GM23338 (cell line): ENCODE data around the gene LINGO4. TPM values are rescaled to one million over a fixed set of nuclear protein-coding genes. Genes with fewer than 3 reads are reported as not detected.

Experiments
- ATAC-seq: fragments of 200-7000 bp; cut with Tn5 transposase; 3 replicates; pipeline ENCODE4 v1.9.1; 2020
- DNase-seq: peaks from one replicate; pipeline ENCODE4 v3.0.0-alpha.2; 2015; ENCODE audit warnings: low spot score
- H2AFZ ChIP-seq: fragments of 200-600 bp; sonication (generic); 2 replicates; pipeline ENCODE4 v1.8.0; 2016; ENCODE audit warnings: antibody characterized with exemption, mild to moderate bottlenecking, moderate library complexity
- H3F3A ChIP-seq: fragments of 200-600 bp; sonication (generic); replicated peaks from 2 replicates; pipeline ENCODE4 v1.8.0; 2017; ENCODE audit warnings: antibody characterized with exemption, mixed run types, low read depth
- H3K27ac ChIP-seq: fragments of 200-600 bp; sonication (generic); 2 replicates; pipeline ENCODE4 v1.6.1; 2016; ENCODE audit warnings: low read depth
- H3K27me3 ChIP-seq: fragments of 200-600 bp; sonication (generic); 2 replicates; pipeline ENCODE4 v1.8.0; 2016; ENCODE audit warnings: mild to moderate bottlenecking, mixed run types, moderate library complexity; ENCODE audit not compliant: insufficient read depth
- H3K36me3 ChIP-seq: fragments of 200-600 bp; sonication (generic); 2 replicates; pipeline ENCODE4 v1.8.0; 2016; ENCODE audit warnings: mild to moderate bottlenecking; ENCODE audit not compliant: insufficient read depth
- H3K4me1 ChIP-seq: fragments of 200-600 bp; sonication (generic); 2 replicates; pipeline ENCODE4 v1.8.0; 2016; ENCODE audit warnings: mild to moderate bottlenecking, moderate library complexity; ENCODE audit not compliant: insufficient read depth
- H3K4me2 ChIP-seq: fragments of 200-600 bp; sonication (generic); 2 replicates; pipeline ENCODE4 v1.7.1; 2017; ENCODE audit warnings: mixed run types
- H3K4me3 ChIP-seq: fragments of 200-600 bp; sonication (generic); 2 replicates; pipeline ENCODE4 v1.6.1; 2016; ENCODE audit warnings: mixed run types
- H3K79me2 ChIP-seq: fragments of 200-600 bp; sonication (generic); replicated peaks from 2 replicates; pipeline ENCODE4 v1.8.0; 2017; ENCODE audit warnings: mild to moderate bottlenecking; ENCODE audit not compliant: insufficient read depth
- H3K9me2 ChIP-seq: fragments of 200-600 bp; sonication (generic); 2 replicates; pipeline ENCODE4 v1.8.0; 2017; ENCODE audit not compliant: insufficient read depth
- H4K20me1 ChIP-seq: fragments of 200-600 bp; sonication (generic); replicated peaks from 2 replicates; pipeline ENCODE4 v1.8.0; 2017; ENCODE audit warnings: mild to moderate bottlenecking; ENCODE audit not compliant: insufficient read depth
- H3K27ac Mint-ChIP-seq: 2 replicates; pipeline ENCODE4 v1.8.0; 2020; ENCODE audit warnings: inconsistent platforms, mild to moderate bottlenecking, moderate library complexity, mixed read lengths
- H3K27me3 Mint-ChIP-seq: 3 replicates; pipeline ENCODE4 v1.8.0; 2022; ENCODE audit warnings: low read depth, mild to moderate bottlenecking, moderate library complexity, mixed read lengths, inconsistent platforms; ENCODE audit not compliant: insufficient read depth, poor library complexity
- H3K36me3 Mint-ChIP-seq: 3 replicates; pipeline ENCODE4 v1.8.0; 2021; ENCODE audit warnings: low read depth, mild to moderate bottlenecking, inconsistent platforms, moderate library complexity, mixed read lengths
- H3K4me1 Mint-ChIP-seq: 3 replicates; pipeline ENCODE4 v1.8.0; 2020; ENCODE audit warnings: mild to moderate bottlenecking, inconsistent platforms, mixed read lengths
- H3K4me3 Mint-ChIP-seq: 3 replicates; pipeline ENCODE4 v1.8.0; 2021; ENCODE audit warnings: moderate library complexity, mild to moderate bottlenecking, inconsistent platforms, mixed read lengths
- H3K9me3 Mint-ChIP-seq: 3 replicates; pipeline ENCODE4 v1.8.0; 2020; ENCODE audit warnings: moderate library complexity, mild to moderate bottlenecking, inconsistent platforms, mixed read lengths
- CREB1 ChIP-seq: fragments of 250-450 bp; sonication (Bioruptor Pico); IDR thresholded peaks from 2 replicates; pipeline ENCODE4 v1.5.0; 2020; ENCODE audit warnings: low read depth, mild to moderate bottlenecking, moderate library complexity
- CTCF ChIP-seq, 2 experiments: fragments of 200-600 bp in 1 of 2; sonication (generic) in 1 of 2; conservative IDR thresholded peaks; 2 replicates each; pipeline versions ENCODE4 v1.5.1 to v1.6.1; 2016 to 2017; ENCODE audit warnings: antibody characterized with exemption in 2 of 2, low read depth in 2 of 2, mild to moderate bottlenecking in 2 of 2, moderate library complexity in 1 of 2
- ETS1 ChIP-seq: IDR thresholded peaks from 2 replicates; pipeline ENCODE4 v1.6.1; 2016; ENCODE audit warnings: antibody characterized with exemption
- EZH2 ChIP-seq: fragments of 200-600 bp; sonication (generic); IDR thresholded peaks from one replicate; pipeline ENCODE4 v1.8.0; 2017; ENCODE audit warnings: antibody characterized with exemption, mild to moderate bottlenecking, low read depth; ENCODE audit not compliant: unreplicated experiment
- EZH2phosphoT487 ChIP-seq: fragments of 200-600 bp; sonication (generic); IDR thresholded peaks from one replicate; pipeline ENCODE4 v1.8.1; 2018; ENCODE audit warnings: antibody characterized with exemption; ENCODE audit not compliant: unreplicated experiment
- NANOG ChIP-seq: IDR thresholded peaks from 2 replicates; pipeline ENCODE4 v1.6.1; 2016; ENCODE audit warnings: antibody characterized with exemption, borderline replicate concordance
- ZNF114 ChIP-seq: fragments of 250-450 bp; sonication (Bioruptor Pico); IDR thresholded peaks from 2 replicates; pipeline ENCODE4 v1.5.0; 2020; ENCODE audit warnings: mild to moderate bottlenecking, moderate library complexity
- ZNF331 ChIP-seq: fragments of 250-450 bp; sonication (Bioruptor Pico); IDR thresholded peaks from 2 replicates; pipeline ENCODE4 v1.5.0; 2020; ENCODE audit warnings: low read depth, mild to moderate bottlenecking, moderate library complexity
- polyA plus RNA-seq: library from polyadenylated mRNA; unstranded; fragments of >200 nt; fragmentation: Nextera tagmentation; extraction: Ambion mirVana; gene quantifications from 2 replicates; pipeline ENCODE4 v1.2.1, GENCODE V29; 2016
- total RNA-seq: library from RNA; depleted of rRNA; stranded (reverse); fragments of >200 nt; shearing (Covaris generic); gene quantifications from 2 replicates; pipeline ENCODE4 v1.2.3, GENCODE V29; 2014

Gene LINGO4
- total and polyA plus RNA-seq, 2 experiments from 2014 or later: not detected

- H3K4me2 ChIP-seq: no peak overlapping the region
Observed at GRCh38 chr1:151801846-151802245, 3.4 kb downstream of the LINGO4 start.

GRCh38 chr1:151801310-151801820 is 3.9 kb downstream of the LINGO4 start:
- Histone ChIP-seq H3K4me3 (no peak overlapping the region), H3K79me2 (no peaks in the 10 kb centered on the region), H3K9me2 (no peaks in the 10 kb centered on the region), H3K27me3 (no peaks in the 10 kb centered on the region), H4K20me1 (0 out of 2 replicates have a peak, but pooled peaks cover 2% of the 10 kb centered on the region), H3K27ac (no peak overlapping the region), H3K4me1 (0 out of 2 replicates have a peak, but pooled peaks cover 3% of the 10 kb centered on the region), H3F3A (no peaks in the 10 kb centered on the region), H2AFZ (no peak overlapping the region), H3K4me2 (no peak overlapping the region), H3K36me3 (no peaks in the 10 kb centered on the region)
- Mint-ChIP-seq H3K4me1 (peaks cover 14% of the 10 kb centered on the region), H3K27me3 (no peaks in the 10 kb centered on the region), H3K4me3 (no peak overlapping the region), H3K9me3 (no peaks in the 10 kb centered on the region), H3K27ac (no peak overlapping the region), H3K36me3 (no peaks in the 10 kb centered on the region)
- no peak for TF ChIP-seq ZNF331
- no peak for TF ChIP-seq NANOG
- no peak for TF ChIP-seq ZNF114 (CRISPR knock-in tag)
- TF ChIP-seq EZH2: no peak
- ATAC-seq (no peak), DNase-seq (no peak)

More at GRCh38 chr1:151801846-151802245, 3.4 kb downstream of the LINGO4 start:
- no peak overlapping the region for H3K4me3 Mint-ChIP-seq
- H4K20me1 ChIP-seq: 0 out of 2 replicates have a peak, but pooled peaks cover 2% of the 10 kb centered on the region
- H3F3A ChIP-seq: no peaks in the 10 kb centered on the region
- H3K9me2 ChIP-seq: no peaks in the 10 kb centered on the region
- no peaks in the 10 kb centered on the region for H3K27me3 ChIP-seq
- no peaks in the 10 kb centered on the region for H3K9me3 Mint-ChIP-seq
- ATAC-seq: no peak
- H2AFZ ChIP-seq: no peak overlapping the region
- H3K27ac ChIP-seq: no peak overlapping the region
- no peak overlapping the region for H3K4me3 ChIP-seq
- H3K4me1 ChIP-seq: 0 out of 2 replicates have a peak, but pooled peaks cover 3% of the 10 kb centered on the region
- no peak for DNase-seq
- H3K79me2 ChIP-seq: no peaks in the 10 kb centered on the region
- H3K36me3 ChIP-seq: no peaks in the 10 kb centered on the region
- no peak overlapping the region for H3K27ac Mint-ChIP-seq
- H3K4me1 Mint-ChIP-seq: peaks cover 14% of the 10 kb centered on the region
- H3K36me3 Mint-ChIP-seq: no peaks in the 10 kb centered on the region
- no peaks in the 10 kb centered on the region for H3K27me3 Mint-ChIP-seq
- no peak for TF ChIP-seq ZNF331
- no peak for TF ChIP-seq EZH2phosphoT487
- TF ChIP-seq ETS1: no peak
- TF ChIP-seq CTCF (conservative IDR thresholded peaks at IDR 0.05; ENCODE audit: low read depth in 2 of 2): no peak
- TF ChIP-seq EZH2: no peak
- TF ChIP-seq CREB1 (CRISPR knock-in tag): no peak
